ENCODE results near the gene GTPBP3. TPM values are rescaled to one million over a fixed set of nuclear protein-coding genes. Genes with fewer than 3 reads are reported as not detected.

The GTPBP3 gene
- total RNA-seq, 1 donor from 2014 or later: 14.3 TPM

GRCh38 chr19:17378271-17378670, 40.9 kb downstream of the GTPBP3 start:
- ATAC-seq (no peak), DNase-seq (ENCODE audit: low spot score) (no peak)

GRCh38 chr19:17379221-17379631, 41.9 kb downstream of the GTPBP3 start:
- peak; percentile 15 for ATAC-seq

GRCh38 chr19:17380426-17381138, 43.2 kb downstream of the GTPBP3 start:
- no peak for ATAC-seq
- no peak for DNase-seq (ENCODE audit: low spot score)

More at GRCh38 chr19:17379221-17379631, 41.9 kb downstream of the GTPBP3 start:
- no peak for DNase-seq (ENCODE audit: low spot score)

- DNase-seq (ENCODE audit: low spot score) (no peak), ATAC-seq (peak; percentile 72)
Observed at GRCh38 chr19:17385878-17386611, 48.7 kb downstream of the GTPBP3 start.

- no peak for DNase-seq (ENCODE audit: low spot score)
- ATAC-seq: no peak
Observed at GRCh38 chr19:17389288-17389687, 51.9 kb downstream of the GTPBP3 start.

- no peak for ATAC-seq
- DNase-seq (ENCODE audit: low spot score): no peak
Observed at GRCh38 chr19:17389957-17390664, 52.8 kb downstream of the GTPBP3 start.

- ATAC-seq (peak; percentile 92), DNase-seq (ENCODE audit: low spot score) (peak; percentile 76)
Observed at GRCh38 chr19:17390665-17391370, 53.5 kb downstream of the GTPBP3 start.

GRCh38 chr19:17391371-17392151, 54.2 kb downstream of the GTPBP3 start:
- peak; percentile 5 for ATAC-seq
- DNase-seq (ENCODE audit: low spot score): no peak

Other genes with a start within 250 kb of the GTPBP3 start
- gene USE1, start 122.2 kb upstream of the GTPBP3 start, total RNA-seq: 19.9 TPM
- 63.0 TPM for gene OCEL1, start 111.3 kb upstream of the GTPBP3 start, total RNA-seq
- gene NR2F6, start 91.6 kb upstream of the GTPBP3 start, total RNA-seq: 126 TPM
- gene USHBP1, start 72.8 kb upstream of the GTPBP3 start, total RNA-seq: 1.6 TPM
- gene BABAM1, start 70.1 kb upstream of the GTPBP3 start, total RNA-seq: 41.0 TPM
- gene ANKLE1, start 55.7 kb upstream of the GTPBP3 start, total RNA-seq: 0.48 TPM
- 18.4 TPM for gene ABHD8, start 34.1 kb upstream of the GTPBP3 start, total RNA-seq
- 148 TPM for gene MRPL34, start 31.7 kb upstream of the GTPBP3 start, total RNA-seq
- 10.9 TPM for gene DDA1, start 28.0 kb upstream of the GTPBP3 start, total RNA-seq
- gene ANO8, start 2.7 kb upstream of the GTPBP3 start, total RNA-seq: 9.6 TPM
- 4.6 TPM for gene PLVAP, start 39.8 kb downstream of the GTPBP3 start, total RNA-seq
- 0.50 TPM for gene CCDC194, start 56.6 kb downstream of the GTPBP3 start, total RNA-seq
- 103 TPM for gene BST2, start 68.1 kb downstream of the GTPBP3 start, total RNA-seq
- 22.6 TPM for gene MVB12A, start 82.5 kb downstream of the GTPBP3 start, total RNA-seq
- gene TMEM221, start 111.1 kb downstream of the GTPBP3 start, total RNA-seq: 0.15 TPM
- gene NXNL1, start 123.4 kb downstream of the GTPBP3 start, total RNA-seq: not detected
- 7.0 TPM for gene SLC27A1, start 133.0 kb downstream of the GTPBP3 start, total RNA-seq
- 38.9 TPM for gene PGLS, start 174.1 kb downstream of the GTPBP3 start, total RNA-seq
- gene COLGALT1, start 218.1 kb downstream of the GTPBP3 start, total RNA-seq: 31.5 TPM

Data from left lobe of liver (tissue), 2 donors.